HG03095 (cell line): ENCODE results near the gene ARSG.

ENCODE experiments used
- ATAC-seq: cut with Tn5 transposase; IDR thresholded peaks from one replicate; pipeline ENCODE4 v1.9.1; 2021; ENCODE audit warnings: moderate library complexity; ENCODE audit not compliant: unreplicated experiment

The ARSG gene

GRCh38 chr17:68463211-68464019 lies 172.1 kb downstream of the ARSG start:
- no peak for ATAC-seq

GRCh38 chr17:68468334-68468733 lies 177.0 kb downstream of the ARSG start:
- ATAC-seq = no peak

GRCh38 chr17:68468788-68469187 lies 177.5 kb downstream of the ARSG start:
- no peak for ATAC-seq
